Gastrocnemius medialis (tissue), 4 donors: ENCODE results near the gene USP28. TPM values are rescaled to one million over a fixed set of nuclear protein-coding genes. Genes with fewer than 3 reads are reported as not detected.

Experiments used
- ATAC-seq, 2 donors: fragments of 150-250 bp; one replicate each; pipeline ENCODE4 v1.9.1; 2016
- DNase-seq, 2 donors: peaks; one replicate each; pipeline ENCODE4 v3.0.0-alpha.2; 2019
- H3K27ac ChIP-seq, 4 donors: fragments of 200-600 bp; sonication (generic); 1 replicate in 1 of 4; 2 replicates in 3 of 4; pipeline ENCODE4 v1.5.1; 2016 to 2018; ENCODE audit warnings: mild to moderate bottlenecking in 2 of 4, moderate library complexity in 1 of 4
- H3K27me3 ChIP-seq, 3 donors: fragments of 200-600 bp; sonication (generic) in 2 of 3; 1 replicate in 1 of 3; 2 replicates in 2 of 3; pipeline versions ENCODE4 v1.5.1 to v1.6.0; 2016 to 2019; ENCODE audit warnings: mild to moderate bottlenecking in 1 of 3, moderate library complexity in 1 of 3
- H3K36me3 ChIP-seq, 2 donors: fragments of 200-600 bp; sonication (generic) in 1 of 2; one replicate each; pipeline ENCODE4 v1.5.1; 2017 to 2018
- H3K4me1 ChIP-seq, 2 donors: fragments of 200-600 bp; sonication (generic) in 1 of 2; one replicate each; pipeline ENCODE4 v1.5.1; 2016 to 2017; ENCODE audit warnings: mild to moderate bottlenecking in 2 of 2
- H3K4me3 ChIP-seq, 4 donors: fragments of 200-600 bp; sonication (generic) in 3 of 4; 1 replicate in 1 of 4; 2 replicates in 3 of 4; pipeline ENCODE4 v1.5.1; 2016 to 2019; ENCODE audit warnings: mild to moderate bottlenecking in 2 of 4
- H3K9me3 ChIP-seq, 3 donors: fragments of 200-600 bp; sonication (generic) in 2 of 3; 1 replicate in 1 of 3; 2 replicates in 2 of 3; pipeline ENCODE4 v1.5.1; 2016 to 2019
- CTCF ChIP-seq, 5 experiments: fragments of 450-650 bp in 3 of 5; fragments of 200-600 bp in 2 of 5; sonication (generic) in 2 of 5; IDR thresholded peaks in 4 of 5; conservative IDR thresholded peaks in 1 of 5; 1 replicate in 4 of 5; 2 replicates in 1 of 5; pipeline ENCODE4 v1.5.1; 2016 to 2019; ENCODE audit warnings: antibody characterized with exemption in 5 of 5, mild to moderate bottlenecking in 3 of 5, moderate library complexity in 3 of 5
- POLR2A ChIP-seq, 2 donors: fragments of 450-650 bp; IDR thresholded peaks; one replicate each; pipeline ENCODE4 v1.6.1; 2017; ENCODE audit warnings: antibody characterized with exemption in 2 of 2, mild to moderate bottlenecking in 2 of 2, moderate library complexity in 2 of 2
- in situ Hi-C, 4 donors: fragments of 200-750 bp; cut with MboI; loops; one replicate each; pipeline versions ENCODE4 v1.15.0 to v1.8.0; 2017; ENCODE audit warnings: low sequenced_read_pairs in 4 of 4
- intact Hi-C: fragments of 100-400 bp; cut with DNase I; formaldehyde crosslinking; loops from one replicate; pipeline ENCODE4 v1.15.1; 2023; ENCODE audit warnings: low total_unique reads
- total RNA-seq, 4 donors: library from RNA; depleted of rRNA; stranded (reverse); fragments of >200 nt; gene quantifications; one replicate each; pipeline versions ENCODE4 v1.1.0 to v1.2.3, GENCODE V29; 2016

The USP28 gene
- total RNA-seq, 4 donors from 2014 or later, result 56.7 to 141 (median 80.4) TPM

GRCh38 chr11:113888848-113889247, 13.5 kb upstream of the USP28 start:
- Histone ChIP-seq H3K27me3 (no peaks in the 10 kb centered on the region), H3K36me3 (no peaks in the 10 kb centered on the region), H3K9me3 (no peaks in the 10 kb centered on the region), H3K4me1 (no peaks in the 10 kb centered on the region), H3K27ac (no peak overlapping the region), H3K4me3 (no peak overlapping the region)
- TF ChIP-seq CTCF (IDR thresholded peaks at IDR 0.05 in 4 of 5, conservative IDR thresholded peaks at IDR 0.05 in 1 of 5) (no peak), POLR2A (IDR thresholded peaks at IDR 0.05) (no peak)
- in situ Hi-C loops (loop anchor here in 3 of 4 donors (25.0 kb wide), 2 partner anchors 373 to 398 kb away; partner anchors contain the start of gene NNMT (in 2 of the 3)), intact Hi-C loops (no loop called here)
- ATAC-seq (no peak), DNase-seq (no peak)

GRCh38 chr11:113885897-113886296, 10.5 kb upstream of the USP28 start:
- intact Hi-C loops (no loop called here), in situ Hi-C loops (loop anchor here in 3 of 4 donors (25.0 kb wide), 2 partner anchors 376 to 401 kb away; partner anchors contain the start of gene NNMT (in 2 of the 3))
- ATAC-seq, result no peak
- Histone ChIP-seq H3K36me3 (no peaks in the 10 kb centered on the region), H3K4me1 (peaks cover 2 to 7% of the 10 kb centered on the region in 2 donors), H3K9me3 (no peaks in the 10 kb centered on the region), H3K4me3 (no peak overlapping the region), H3K27ac (no peak overlapping the region), H3K27me3 (no peaks in the 10 kb centered on the region)
- no peak for DNase-seq
- TF ChIP-seq CTCF (IDR thresholded peaks at IDR 0.05 in 4 of 5, conservative IDR thresholded peaks at IDR 0.05 in 1 of 5) (no peak), POLR2A (IDR thresholded peaks at IDR 0.05) (no peak)

GRCh38 chr11:113884361-113884836, 9.0 kb upstream of the USP28 start:
- Histone ChIP-seq H3K27ac (no peak overlapping the region), H3K4me3 (no peak overlapping the region), H3K9me3 (no peaks in the 10 kb centered on the region), H3K4me1 (peaks cover 5 to 7% of the 10 kb centered on the region in 2 donors), H3K36me3 (no peaks in the 10 kb centered on the region), H3K27me3 (no peaks in the 10 kb centered on the region)
- ATAC-seq (no peak), DNase-seq (no peak)
- no peak for TF ChIP-seq CTCF (IDR thresholded peaks at IDR 0.05 in 4 of 5, conservative IDR thresholded peaks at IDR 0.05 in 1 of 5)
- no peak for TF ChIP-seq POLR2A (IDR thresholded peaks at IDR 0.05)
- in situ Hi-C loops (loop anchor here in 3 of 4 donors (25.0 kb wide), 2 partner anchors 378 to 403 kb away; partner anchors contain the start of gene NNMT (in 2 of the 3)), intact Hi-C loops (no loop called here)

- H3K27ac ChIP-seq, result peak overlapping the region in 1 of 4 donors; percentile 3
- peaks cover 5 to 7% of the 10 kb centered on the region in 2 donors for H3K4me1 ChIP-seq
- ATAC-seq (peak; percentile 54 to 80), DNase-seq (no peak)
- no peaks in the 10 kb centered on the region for H3K36me3 ChIP-seq
- in situ Hi-C loops (loop anchor here in 3 of 4 donors (25.0 kb wide), 2 partner anchors 380 to 405 kb away; partner anchors contain the start of gene NNMT (in 2 of the 3)), intact Hi-C loops (no loop called here)
- H3K9me3 ChIP-seq, result no peaks in the 10 kb centered on the region
- H3K4me3 ChIP-seq, result no peak overlapping the region
- TF ChIP-seq CTCF (IDR thresholded peaks at IDR 0.05 in 4 of 5, conservative IDR thresholded peaks at IDR 0.05 in 1 of 5), result no peak
- TF ChIP-seq POLR2A (IDR thresholded peaks at IDR 0.05), result no peak
- H3K27me3 ChIP-seq, result no peaks in the 10 kb centered on the region
Observed at GRCh38 chr11:113881856-113882255, 6.5 kb upstream of the USP28 start.
